ENCODE data around the gene SUN2.

GRCh38 chr22:38782402-38783094, 26.8 kb upstream of the SUN2 start:
- TF ChIP-seq, protein P1, sequence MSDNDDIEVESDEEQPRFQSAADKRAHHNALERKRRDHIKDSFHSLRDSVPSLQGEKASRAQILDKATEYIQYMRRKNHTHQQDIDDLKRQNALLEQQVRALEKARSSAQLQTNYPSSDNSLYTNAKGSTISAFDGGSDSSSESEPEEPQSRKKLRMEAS (IDR thresholded peaks at IDR 0.05; ENCODE audit: insufficient read depth, insufficient read length) = no peak
- TF ChIP-seq, protein P2, sequence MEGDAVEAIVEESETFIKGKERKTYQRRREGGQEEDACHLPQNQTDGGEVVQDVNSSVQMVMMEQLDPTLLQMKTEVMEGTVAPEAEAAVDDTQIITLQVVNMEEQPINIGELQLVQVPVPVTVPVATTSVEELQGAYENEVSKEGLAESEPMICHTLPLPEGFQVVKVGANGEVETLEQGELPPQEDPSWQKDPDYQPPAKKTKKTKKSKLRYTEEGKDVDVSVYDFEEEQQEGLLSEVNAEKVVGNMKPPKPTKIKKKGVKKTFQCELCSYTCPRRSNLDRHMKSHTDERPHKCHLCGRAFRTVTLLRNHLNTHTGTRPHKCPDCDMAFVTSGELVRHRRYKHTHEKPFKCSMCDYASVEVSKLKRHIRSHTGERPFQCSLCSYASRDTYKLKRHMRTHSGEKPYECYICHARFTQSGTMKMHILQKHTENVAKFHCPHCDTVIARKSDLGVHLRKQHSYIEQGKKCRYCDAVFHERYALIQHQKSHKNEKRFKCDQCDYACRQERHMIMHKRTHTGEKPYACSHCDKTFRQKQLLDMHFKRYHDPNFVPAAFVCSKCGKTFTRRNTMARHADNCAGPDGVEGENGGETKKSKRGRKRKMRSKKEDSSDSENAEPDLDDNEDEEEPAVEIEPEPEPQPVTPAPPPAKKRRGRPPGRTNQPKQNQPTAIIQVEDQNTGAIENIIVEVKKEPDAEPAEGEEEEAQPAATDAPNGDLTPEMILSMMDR (IDR thresholded peaks at IDR 0.05; ENCODE audit: extremely low read depth in 1 of 2, insufficient read depth in 1 of 2, low read depth in 1 of 2, low read length in 2 of 2) = no peak
- no peak for TF ChIP-seq POLR2A (IDR thresholded peaks at IDR 0.05; ENCODE audit: low read depth, low read length)
- no peak for TF ChIP-seq EZH2 (IDR thresholded peaks at IDR 0.05; ENCODE audit: borderline replicate concordance, low read depth, low read length, severe bottlenecking)
- no peak for TF ChIP-seq GATA2 (IDR thresholded peaks at IDR 0.05; ENCODE audit: insufficient read depth, insufficient read length, low read depth, low read length)
- no peak for TF ChIP-seq POLR2AphosphoS5 (IDR thresholded peaks at IDR 0.05; ENCODE audit: insufficient read depth, low read depth, low read length)
- TF ChIP-seq JUN (IDR thresholded peaks at IDR 0.05; ENCODE audit: borderline replicate concordance, insufficient read depth, insufficient read length, low read depth) = no peak
